Measurements from ENCODE around the gene ZNF574.

ZNF574 gene

GRCh38 chr19:42108527-42109389 is 32.8 kb downstream of the ZNF574 start:
- peak; percentile 88 for DNase-seq

- DNase-seq, result no peak
These were observed 33.9 kb downstream of the ZNF574 start for GRCh38 chr19:42109896-42110295.

GRCh38 chr19:42110658-42111057 is 34.7 kb downstream of the ZNF574 start:
- no peak for DNase-seq

GRCh38 chr19:42111384-42111783 is 35.4 kb downstream of the ZNF574 start:
- peak; percentile 87 for DNase-seq

- peak; percentile 78 for DNase-seq
These were observed 35.8 kb downstream of the ZNF574 start for GRCh38 chr19:42111811-42112210.

- DNase-seq, result peak; percentile 100
These were observed 37.8 kb downstream of the ZNF574 start for GRCh38 chr19:42113641-42114348.

GRCh38 chr19:42114412-42114811 is 38.4 kb downstream of the ZNF574 start:
- DNase-seq, result peak; percentile 28

- DNase-seq, result no peak
These were observed 39.3 kb downstream of the ZNF574 start for GRCh38 chr19:42115219-42115618.

- no peak for DNase-seq
These were observed 39.7 kb downstream of the ZNF574 start for GRCh38 chr19:42115705-42116104.

GRCh38 chr19:42116308-42117075 is 40.5 kb downstream of the ZNF574 start:
- no peak for DNase-seq

GRCh38 chr19:42117076-42117475 is 41.1 kb downstream of the ZNF574 start:
- no peak for DNase-seq

GRCh38 chr19:42120276-42120980 is 44.5 kb downstream of the ZNF574 start:
- no peak for DNase-seq

GRCh38 chr19:42121036-42121621 is 45.2 kb downstream of the ZNF574 start:
- no peak for DNase-seq

GRCh38 chr19:42121656-42122069 is 45.7 kb downstream of the ZNF574 start:
- DNase-seq, result peak; percentile 99

- no peak for DNase-seq
These were observed 47.0 kb downstream of the ZNF574 start for GRCh38 chr19:42122691-42123607.

GRCh38 chr19:42123765-42124164 is 47.8 kb downstream of the ZNF574 start:
- DNase-seq, result no peak

GRCh38 chr19:42124386-42124901 is 48.5 kb downstream of the ZNF574 start:
- DNase-seq, result peak; percentile 23

- DNase-seq, result no peak
These were observed 49.6 kb downstream of the ZNF574 start for GRCh38 chr19:42125536-42125935.

GRCh38 chr19:42126574-42126973 is 50.6 kb downstream of the ZNF574 start:
- DNase-seq, result no peak

GRCh38 chr19:42129399-42130253 is 53.7 kb downstream of the ZNF574 start:
- peak; percentile 29 for DNase-seq

Data from EL (cell line).